Head of caudate nucleus (tissue), 42 donors: Measurements from ENCODE around the gene SLC11A1.

ENCODE experiments used
- DNase-seq, 42 donors: peaks; one replicate each; pipeline versions ENCODE4 v3.0.0 to v3.0.0-alpha.2; 2020 to 2021; ENCODE audit warnings: mixed read lengths in 7 of 42
- intact Hi-C: fragments of 100-400 bp; cut with DNase I; formaldehyde crosslinking; loops from one replicate; pipeline ENCODE4 v1.15.0; 2022

The SLC11A1 gene

DNA sequence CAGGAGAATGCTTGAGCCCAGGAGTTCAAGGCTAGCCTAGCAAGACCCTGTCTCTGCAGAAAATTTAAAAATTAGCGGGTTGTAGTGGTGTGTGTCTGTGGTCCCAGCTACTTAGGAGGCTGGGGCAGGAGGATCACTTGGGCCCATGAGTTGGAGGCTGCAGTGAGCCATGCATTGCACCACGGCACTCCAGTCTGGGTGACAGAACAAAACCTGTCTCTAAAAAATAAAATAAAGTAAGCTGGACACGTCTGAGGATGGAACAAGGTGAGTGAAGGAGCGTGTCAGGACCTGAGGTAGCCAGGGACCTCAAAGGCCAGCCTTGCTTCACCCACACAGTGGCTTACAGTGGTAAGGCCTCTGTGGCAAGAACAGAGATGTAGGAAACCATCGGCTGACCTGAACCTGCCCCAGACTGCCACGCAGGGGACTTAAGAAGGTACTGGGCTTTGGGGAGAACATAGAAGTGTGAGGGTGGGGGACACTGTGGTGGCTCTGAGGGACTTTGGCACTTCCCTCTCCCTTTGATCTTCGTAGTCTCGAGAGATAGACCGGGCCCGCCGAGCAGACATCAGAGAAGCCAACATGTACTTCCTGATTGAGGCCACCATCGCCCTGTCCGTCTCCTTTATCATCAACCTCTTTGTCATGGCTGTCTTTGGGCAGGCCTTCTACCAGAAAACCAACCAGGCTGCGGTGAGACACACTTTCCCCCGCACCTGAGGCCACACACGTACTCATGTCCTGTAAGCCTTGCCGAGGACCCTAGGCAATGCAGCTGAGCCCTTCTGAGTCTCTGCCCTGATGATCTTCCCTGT is 7.5 kb downstream of the SLC11A1 start:
- intact Hi-C loops, result no loop called here
- no peak for DNase-seq

- DNase-seq, result no peak
- intact Hi-C loops, result no loop called here
These were observed 9.1 kb downstream of the SLC11A1 start for GRCh38 chr2:218391202-218391601.

GRCh38 chr2:218392459-218392858 is 10.4 kb downstream of the SLC11A1 start:
- intact Hi-C loops, result no loop called here

GRCh38 chr2:218392891-218393462 is 10.9 kb downstream of the SLC11A1 start:
- DNase-seq, result no peak
- intact Hi-C loops, result no loop called here

More at GRCh38 chr2:218392459-218392858, 10.4 kb downstream of the SLC11A1 start:
- DNase-seq, result no peak

GRCh38 chr2:218393750-218394290 is 11.7 kb downstream of the SLC11A1 start:
- intact Hi-C loops, result no loop called here
- no peak for DNase-seq

DNA sequence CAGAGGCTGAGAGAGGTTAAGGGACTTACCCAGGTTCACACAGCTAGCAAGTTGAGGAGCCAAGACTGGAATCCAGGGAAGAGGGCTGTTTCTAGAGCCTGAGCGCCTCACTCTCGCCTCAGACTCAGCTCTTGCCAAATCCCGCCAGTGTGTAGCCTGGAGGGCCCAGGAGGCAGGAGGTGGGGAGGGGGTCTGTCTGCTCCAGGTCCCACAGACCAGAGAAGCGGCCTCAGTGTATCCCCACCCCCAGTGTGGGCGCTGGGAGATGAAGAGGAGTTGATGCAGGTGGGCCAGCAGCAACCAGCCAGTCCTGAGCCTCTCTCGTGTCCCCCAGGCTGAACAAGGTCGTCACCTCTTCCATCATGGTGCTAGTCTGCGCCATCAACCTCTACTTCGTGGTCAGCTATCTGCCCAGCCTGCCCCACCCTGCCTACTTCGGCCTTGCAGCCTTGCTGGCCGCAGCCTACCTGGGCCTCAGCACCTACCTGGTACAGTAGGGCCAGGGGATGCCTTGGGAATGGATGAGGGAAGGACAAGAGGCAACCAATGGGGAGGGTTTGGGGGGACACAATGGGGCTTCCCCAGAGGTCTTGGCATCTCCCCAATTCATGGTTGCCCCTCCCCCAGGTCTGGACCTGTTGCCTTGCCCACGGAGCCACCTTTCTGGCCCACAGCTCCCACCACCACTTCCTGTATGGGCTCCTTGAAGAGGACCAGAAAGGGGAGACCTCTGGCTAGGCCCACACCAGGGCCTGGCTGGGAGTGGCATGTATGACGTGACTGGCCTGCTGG is 12.4 kb downstream of the SLC11A1 start:
- DNase-seq, result no peak
- intact Hi-C loops, result loop anchor here (5.0 kb wide), 2 partner anchors 92 to 122 kb away; partner anchors contain the start of genes AAMP and PNKD

DNA sequence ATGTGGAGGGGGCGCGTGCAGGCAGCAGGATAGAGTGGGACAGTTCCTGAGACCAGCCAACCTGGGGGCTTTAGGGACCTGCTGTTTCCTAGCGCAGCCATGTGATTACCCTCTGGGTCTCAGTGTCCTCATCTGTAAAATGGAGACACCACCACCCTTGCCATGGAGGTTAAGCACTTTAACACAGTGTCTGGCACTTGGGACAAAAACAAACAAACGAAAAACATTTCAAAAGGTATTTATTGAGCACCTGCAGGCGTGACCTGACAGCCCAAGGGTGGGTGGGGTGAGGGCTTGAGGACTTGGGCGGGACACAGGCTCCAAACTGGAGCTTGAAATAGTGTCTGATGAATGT is 13.0 kb downstream of the SLC11A1 start:
- no peak for DNase-seq
- intact Hi-C loops, result loop anchor here (5.0 kb wide), 2 partner anchors 93 to 123 kb away; partner anchors contain the start of genes AAMP and PNKD

GRCh38 chr2:218395456-218395825 is 13.4 kb downstream of the SLC11A1 start:
- no peak for DNase-seq

GRCh38 chr2:218395826-218396687 is 14.0 kb downstream of the SLC11A1 start:
- intact Hi-C loops, result loop anchor here (5.0 kb wide), 2 partner anchors 94 to 124 kb away; partner anchors contain the start of genes AAMP and PNKD
- DNase-seq, result peak; percentile 83 to 98 (median 95)

More at GRCh38 chr2:218395456-218395825, 13.4 kb downstream of the SLC11A1 start:
- intact Hi-C loops, result loop anchor here (5.0 kb wide), 2 partner anchors 93 to 123 kb away; partner anchors contain the start of genes AAMP and PNKD

- intact Hi-C loops, result loop anchor here (5.0 kb wide), 2 partner anchors 95 to 125 kb away; partner anchors contain the start of genes AAMP and PNKD
- DNase-seq, result peak in 40 of 42 donors; percentile 37 to 82 (median 64)
These were observed 14.8 kb downstream of the SLC11A1 start for GRCh38 chr2:218396688-218397462.

DNA sequence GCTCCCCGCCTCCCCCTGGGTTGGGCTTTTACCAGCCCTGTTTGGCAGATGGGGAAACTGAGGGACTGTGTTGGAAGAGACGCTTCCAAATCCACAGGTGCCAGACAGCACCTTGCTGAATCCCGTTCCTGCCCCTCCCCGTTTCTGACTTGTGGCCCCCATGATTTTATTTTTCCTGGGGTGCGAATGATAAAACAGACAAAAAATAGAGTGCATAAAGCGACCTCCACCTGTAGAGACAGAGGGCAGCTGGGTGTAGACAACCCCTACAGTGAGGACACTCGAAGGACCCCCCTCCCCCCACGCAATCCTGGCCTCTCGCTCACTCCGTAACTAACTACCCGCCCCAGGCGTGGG is 15.4 kb downstream of the SLC11A1 start:
- intact Hi-C loops, result loop anchor here (5.0 kb wide), 2 partner anchors 95 to 125 kb away; partner anchors contain the start of genes AAMP and PNKD
- peak in 2 of 42 donors; percentile 41 to 46 for DNase-seq

GRCh38 chr2:218397820-218398436 is 15.9 kb downstream of the SLC11A1 start:
- intact Hi-C loops, result loop anchor here (5.0 kb wide), 2 partner anchors 96 to 126 kb away; partner anchors contain the start of genes AAMP and PNKD
- DNase-seq, result peak in 24 of 42 donors; percentile 16 to 66 (median 45)

DNA sequence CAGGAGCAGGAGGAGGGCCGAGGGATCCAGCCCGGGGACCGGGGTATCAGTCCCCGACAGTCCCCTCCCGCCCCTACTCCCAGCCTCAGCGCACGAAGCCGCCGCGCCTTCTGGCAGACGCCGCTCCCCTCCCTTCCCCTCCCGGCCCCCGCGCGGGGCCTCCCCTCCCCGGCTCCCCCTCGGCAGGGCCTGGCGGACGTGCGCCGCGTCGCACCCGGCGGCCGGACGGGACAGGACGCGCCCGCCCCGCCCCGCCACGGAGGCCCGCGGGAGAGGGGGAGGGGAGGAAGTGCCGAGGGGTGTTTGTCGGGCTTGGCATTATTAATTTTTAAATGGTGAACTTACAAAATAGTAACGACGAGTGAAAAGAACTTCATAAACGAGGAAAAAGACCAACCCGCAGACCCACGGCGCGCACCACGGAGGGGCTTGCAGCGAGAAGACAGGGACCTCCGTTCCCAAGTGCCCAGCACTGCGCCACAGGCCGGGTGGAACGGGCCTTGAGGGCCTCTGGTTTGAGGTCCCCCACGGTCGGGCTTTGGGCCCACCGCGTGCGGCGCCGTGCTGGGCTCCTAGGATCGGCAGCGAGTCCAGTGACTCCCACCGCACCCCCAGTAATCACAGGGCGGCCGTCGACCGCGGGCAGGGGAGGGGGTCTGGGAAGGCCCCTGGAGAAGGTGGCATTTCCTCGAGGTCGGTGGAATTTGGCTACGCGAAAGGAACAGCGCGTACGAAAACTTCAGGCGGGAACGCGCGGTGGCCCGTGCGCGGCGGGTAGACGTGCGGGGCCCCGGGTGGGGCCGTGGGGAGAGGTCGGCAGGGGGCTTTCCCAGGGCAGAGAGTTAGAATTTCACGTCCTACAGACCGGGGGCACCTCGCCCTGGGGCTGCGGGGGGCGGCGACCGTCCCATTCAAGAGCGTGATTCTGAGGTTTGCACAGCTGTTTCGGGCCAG is 16.6 kb downstream of the SLC11A1 start:
- intact Hi-C loops, result loop anchor here (5.0 kb wide), 2 partner anchors 96 to 126 kb away; partner anchors contain the start of genes AAMP and PNKD
- DNase-seq, result peak in 40 of 42 donors; percentile 28 to 87 (median 77)

DNA sequence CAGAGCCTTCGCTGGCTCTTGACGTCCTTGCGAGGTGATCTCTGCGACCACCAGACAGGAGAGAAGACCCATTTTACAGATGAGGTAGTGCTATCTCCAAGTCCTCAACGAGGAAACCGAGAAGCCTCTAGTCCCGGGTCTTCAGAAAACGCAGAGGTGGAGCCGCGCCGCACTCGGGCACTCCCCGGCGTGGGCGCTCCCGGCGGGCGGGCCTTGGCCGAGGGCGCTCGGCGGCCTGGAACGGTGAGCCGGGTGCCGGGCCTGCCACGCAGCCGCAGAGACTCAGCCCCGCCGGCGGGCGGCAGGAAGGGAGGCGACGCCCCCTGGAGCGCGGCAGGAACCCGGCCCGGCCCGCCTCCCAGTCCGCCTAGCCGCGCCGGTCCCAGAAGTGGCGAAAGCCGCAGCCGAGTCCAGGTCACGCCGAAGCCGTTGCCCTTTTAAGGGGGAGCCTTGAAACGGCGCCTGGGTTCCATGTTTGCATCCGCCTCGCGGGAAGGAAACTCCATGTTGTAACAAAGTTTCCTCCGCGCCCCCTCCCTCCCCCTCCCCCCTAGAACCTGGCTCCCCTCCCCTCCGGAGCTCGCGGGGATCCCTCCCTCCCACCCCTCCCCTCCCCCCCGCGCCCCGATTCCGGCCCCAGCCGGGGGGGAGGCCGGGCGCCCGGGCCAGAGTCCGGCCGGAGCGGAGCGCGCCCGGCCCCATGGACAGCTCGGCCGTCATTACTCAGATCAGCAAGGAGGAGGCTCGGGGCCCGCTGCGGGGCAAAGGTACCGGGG is 17.5 kb downstream of the SLC11A1 start, which contains the start of gene CTDSP1:
Gene CTDSP1 (plus strand): TSS at position 478 of the 776 bp plus-strand sequence. CDS start 223 bp downstream, at position 701.
- intact Hi-C loops, result loop anchor here (5.0 to 10.0 kb wide), 6 partner anchors 97 to 775 kb away; partner anchors contain the start of genes AAMP, BCS1L, CNOT9 and CNPPD1
- DNase-seq, result peak; percentile 90 to 98 (median 95)
